CD8-positive, alpha-beta memory T cell (primary cell): ENCODE measurements around the gene NAV2. TPM values are rescaled to one million over a fixed set of nuclear protein-coding genes. Genes with fewer than 3 reads are reported as not detected.

Experiments
- CTCF ChIA-PET: fragments of 350-600 bp; sonication (Branson Sonifier 250); formaldehyde crosslinking; loops from one replicate; lab custom pipeline; 2021; ENCODE audit warnings: antibody characterized with exemption; lab: Charles Lee
- POLR2A ChIA-PET: fragments of 350-600 bp; sonication (Branson Sonifier 250); formaldehyde crosslinking; loops from one replicate; lab custom pipeline; 2021; ENCODE audit warnings: antibody characterized with exemption; lab: Charles Lee
- DNase-seq, 5 donors: peaks; one replicate each; pipeline versions ENCODE4 v3.0.0 to v3.0.0-alpha.2; 2020 to 2022; ENCODE audit warnings: mixed read lengths in 1 of 5
- H3K27ac ChIP-seq: one replicate; pipeline ENCODE4 v1.7.0; 2013; ENCODE audit warnings: low read depth, mild to moderate bottlenecking, low read length, moderate library complexity
- H3K27me3 ChIP-seq: 2 replicates; pipeline ENCODE4 v1.7.0; 2013; ENCODE audit warnings: low read length, mild to moderate bottlenecking; ENCODE audit not compliant: insufficient read depth, poor library complexity, severe bottlenecking
- H3K36me3 ChIP-seq: 2 replicates; pipeline ENCODE4 v1.7.0; 2013; ENCODE audit warnings: mild to moderate bottlenecking, low read length, moderate library complexity; ENCODE audit not compliant: insufficient read depth
- H3K4me1 ChIP-seq: 2 replicates; pipeline ENCODE4 v1.7.0; 2013; ENCODE audit warnings: mild to moderate bottlenecking, low read length, moderate library complexity; ENCODE audit not compliant: insufficient read depth
- H3K4me3 ChIP-seq: 2 replicates; pipeline ENCODE4 v1.7.0; 2013; ENCODE audit warnings: mild to moderate bottlenecking, low read length
- H3K9me3 ChIP-seq: 2 replicates; pipeline ENCODE4 v1.7.0; 2013; ENCODE audit warnings: mild to moderate bottlenecking, low read length
- H3K27ac Mint-ChIP-seq, 8 donors: one replicate each; pipeline ENCODE4 v1.8.0; 2020 to 2021; ENCODE audit warnings: mixed read lengths in 8 of 8, mild to moderate bottlenecking in 6 of 8, inconsistent platforms in 3 of 8, moderate library complexity in 3 of 8
- H3K27me3 Mint-ChIP-seq, 2 donors: one replicate each; pipeline ENCODE4 v1.8.0; 2020 to 2021; ENCODE audit warnings: mixed read lengths in 2 of 2, mild to moderate bottlenecking in 1 of 2, moderate library complexity in 1 of 2
- H3K36me3 Mint-ChIP-seq, 3 donors: one replicate each; pipeline ENCODE4 v1.8.0; 2020 to 2021; ENCODE audit warnings: mixed read lengths in 3 of 3, inconsistent platforms in 1 of 3, mild to moderate bottlenecking in 1 of 3
- H3K4me1 Mint-ChIP-seq, 3 donors: one replicate each; pipeline ENCODE4 v1.8.0; 2020 to 2021; ENCODE audit warnings: mixed read lengths in 3 of 3, inconsistent platforms in 1 of 3, mild to moderate bottlenecking in 1 of 3
- H3K4me3 Mint-ChIP-seq, 7 donors: one replicate each; pipeline ENCODE4 v1.8.0; 2020 to 2021; ENCODE audit warnings: mixed read lengths in 7 of 7, mild to moderate bottlenecking in 6 of 7, moderate library complexity in 4 of 7, inconsistent platforms in 2 of 7
- H3K9me3 Mint-ChIP-seq, 5 donors: one replicate each; pipeline ENCODE4 v1.8.0; 2020 to 2022; ENCODE audit warnings: mixed read lengths in 5 of 5, mild to moderate bottlenecking in 3 of 5, moderate library complexity in 2 of 5, inconsistent platforms in 1 of 5
- polyA plus RNA-seq: library from polyadenylated mRNA; unstranded; fragments of 300-500 nt; fragmentation: Illumina TruSeq; gene quantifications from one replicate; pipeline ENCODE4 v1.2.3, GENCODE V29; 2021
- total RNA-seq, 2 experiments: library from RNA; stranded (reverse); gene quantifications; one replicate each; pipeline ENCODE4 v1.2.3, GENCODE V29; 2021

NAV2 gene
- total and polyA plus RNA-seq, 3 experiments from 2014 or later = 0.42 to 1.2 (median 1.1) TPM

GRCh38 chr11:20042811-20043341 is 330.2 kb downstream of the NAV2 start:
- DNase-seq = no peak
- H3K9me3 Mint-ChIP-seq = no peaks in the 10 kb centered on the region
- ChIA-PET CTCF (interaction anchor here (0.7 kb wide), 1 partner anchor 14 kb away, joined by 3 read pairs; no protein-coding TSS in a partner anchor), POLR2A (no interaction called here)
- peaks cover 0 to 1% (median 0%) of the 10 kb centered on the region in 3 donors for H3K36me3 Mint-ChIP-seq
- H3K36me3 ChIP-seq = no peaks in the 10 kb centered on the region
- H3K4me3 ChIP-seq = no peak overlapping the region
- no peaks in the 10 kb centered on the region for H3K27me3 ChIP-seq
- peaks cover 2 to 8% of the 10 kb centered on the region in 2 donors for H3K27me3 Mint-ChIP-seq
- H3K4me3 Mint-ChIP-seq = no peak overlapping the region
- H3K4me1 Mint-ChIP-seq = no peaks in the 10 kb centered on the region
- H3K4me1 ChIP-seq = no peaks in the 10 kb centered on the region
- no peaks in the 10 kb centered on the region for H3K9me3 ChIP-seq
- H3K27ac ChIP-seq = no peak overlapping the region
- H3K27ac Mint-ChIP-seq = no peak overlapping the region

- H3K4me3 ChIP-seq = no peak overlapping the region
- no peaks in the 10 kb centered on the region for H3K36me3 ChIP-seq
- H3K27me3 Mint-ChIP-seq = peaks cover 2 to 8% of the 10 kb centered on the region in 2 donors
- no peak overlapping the region for H3K27ac Mint-ChIP-seq
- no peaks in the 10 kb centered on the region for H3K4me1 Mint-ChIP-seq
- H3K9me3 Mint-ChIP-seq = no peaks in the 10 kb centered on the region
- POLR2A ChIA-PET = no interaction called here
- H3K9me3 ChIP-seq = no peaks in the 10 kb centered on the region
- no peaks in the 10 kb centered on the region for H3K4me1 ChIP-seq
- no peak overlapping the region for H3K27ac ChIP-seq
- H3K4me3 Mint-ChIP-seq = no peak overlapping the region
- H3K27me3 ChIP-seq = no peaks in the 10 kb centered on the region
- no peak for DNase-seq
- CTCF ChIA-PET = no interaction called here
- H3K36me3 Mint-ChIP-seq = peaks cover 0 to 1% (median 0%) of the 10 kb centered on the region in 3 donors
These were observed 331.4 kb downstream of the NAV2 start for GRCh38 chr11:20043992-20044391.

DNA sequence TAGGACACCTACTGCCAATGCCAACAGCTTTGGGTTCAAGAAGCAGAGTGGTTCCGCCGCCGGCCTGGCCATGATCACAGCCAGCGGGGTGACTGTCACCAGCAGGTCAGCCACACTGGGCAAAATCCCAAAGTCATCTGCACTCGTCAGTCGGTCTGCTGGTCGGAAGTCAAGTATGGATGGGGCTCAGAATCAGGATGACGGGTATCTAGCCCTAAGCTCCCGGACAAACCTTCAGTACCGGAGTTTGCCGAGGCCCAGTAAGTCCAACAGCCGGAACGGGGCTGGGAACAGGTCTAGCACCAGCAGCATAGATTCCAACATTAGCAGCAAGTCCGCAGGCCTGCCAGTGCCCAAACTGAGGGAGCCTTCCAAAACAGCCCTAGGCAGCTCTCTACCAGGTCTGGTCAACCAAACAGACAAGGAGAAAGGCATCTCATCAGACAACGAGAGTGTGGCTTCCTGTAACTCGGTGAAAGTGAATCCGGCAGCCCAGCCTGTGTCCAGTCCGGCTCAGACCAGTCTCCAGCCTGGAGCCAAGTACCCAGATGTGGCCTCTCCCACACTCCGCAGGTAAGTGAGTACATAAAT is 332.6 kb downstream of the NAV2 start:
- Histone ChIP-seq H3K4me3 (no peak overlapping the region), H3K27me3 (no peaks in the 10 kb centered on the region), H3K27ac (no peak overlapping the region), H3K36me3 (no peaks in the 10 kb centered on the region), H3K9me3 (no peaks in the 10 kb centered on the region), H3K4me1 (no peaks in the 10 kb centered on the region)
- H3K27me3 Mint-ChIP-seq = peaks cover 0 to 8% of the 10 kb centered on the region in 2 donors
- peak overlapping the region in 1 of 8 donors; percentile 85 for H3K27ac Mint-ChIP-seq
- H3K4me3 Mint-ChIP-seq = no peak overlapping the region
- no peaks in the 10 kb centered on the region for H3K4me1 Mint-ChIP-seq
- CTCF ChIA-PET = interaction anchor here (0.8 kb wide), 1 partner anchor 23 kb away, joined by 4 read pairs; no protein-coding TSS in a partner anchor
- POLR2A ChIA-PET = no interaction called here
- DNase-seq = no peak
- no peaks in the 10 kb centered on the region for H3K9me3 Mint-ChIP-seq
- H3K36me3 Mint-ChIP-seq = peaks cover 0 to 1% (median 0%) of the 10 kb centered on the region in 3 donors

- DNase-seq = no peak
- H3K4me3 ChIP-seq = no peak overlapping the region
- no peak overlapping the region for H3K27ac Mint-ChIP-seq
- H3K36me3 Mint-ChIP-seq = peaks cover 0 to 1% (median 0%) of the 10 kb centered on the region in 3 donors
- no peaks in the 10 kb centered on the region for H3K4me1 Mint-ChIP-seq
- no peaks in the 10 kb centered on the region for H3K4me1 ChIP-seq
- ChIA-PET CTCF (no interaction called here), POLR2A (no interaction called here)
- H3K27me3 ChIP-seq = no peaks in the 10 kb centered on the region
- H3K9me3 ChIP-seq = no peaks in the 10 kb centered on the region
- H3K9me3 Mint-ChIP-seq = no peaks in the 10 kb centered on the region
- H3K4me3 Mint-ChIP-seq = no peak overlapping the region
- no peaks in the 10 kb centered on the region for H3K27me3 Mint-ChIP-seq
- H3K36me3 ChIP-seq = no peaks in the 10 kb centered on the region
- H3K27ac ChIP-seq = no peak overlapping the region
These were observed 333.8 kb downstream of the NAV2 start for GRCh38 chr11:20046416-20046815.

- no peaks in the 10 kb centered on the region for H3K4me1 Mint-ChIP-seq
- H3K36me3 Mint-ChIP-seq = peaks cover 0 to 1% (median 0%) of the 10 kb centered on the region in 3 donors
- no peak overlapping the region for H3K27ac Mint-ChIP-seq
- DNase-seq = no peak
- Histone ChIP-seq H3K27me3 (no peaks in the 10 kb centered on the region), H3K27ac (no peak overlapping the region), H3K9me3 (no peaks in the 10 kb centered on the region), H3K36me3 (no peaks in the 10 kb centered on the region), H3K4me1 (no peaks in the 10 kb centered on the region), H3K4me3 (no peak overlapping the region)
- ChIA-PET POLR2A (no interaction called here), CTCF (no interaction called here)
- no peaks in the 10 kb centered on the region for H3K27me3 Mint-ChIP-seq
- H3K4me3 Mint-ChIP-seq = no peak overlapping the region
- no peaks in the 10 kb centered on the region for H3K9me3 Mint-ChIP-seq
These were observed 334.6 kb downstream of the NAV2 start for GRCh38 chr11:20047006-20047768.

DNA sequence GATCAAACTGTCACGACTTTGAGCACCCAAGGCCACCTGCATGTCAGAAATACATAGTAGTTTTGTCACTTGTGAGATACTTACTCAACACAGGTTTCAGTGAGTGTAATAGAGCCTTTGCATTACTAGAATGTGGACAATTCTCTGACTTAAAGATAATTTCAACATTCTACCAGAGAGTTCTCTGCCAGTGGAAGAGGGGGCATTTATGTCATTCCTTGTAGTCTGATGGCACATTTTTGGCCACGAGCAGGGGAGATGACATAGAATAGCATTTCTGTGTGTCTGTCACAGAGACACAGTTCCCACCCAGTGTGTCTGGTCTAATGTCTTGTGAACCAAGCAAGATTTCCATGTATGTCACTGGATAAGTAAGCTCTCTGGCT is 335.1 kb downstream of the NAV2 start:
- Mint-ChIP-seq H3K4me1 (no peaks in the 10 kb centered on the region), H3K27ac (no peak overlapping the region), H3K27me3 (no peaks in the 10 kb centered on the region), H3K9me3 (no peaks in the 10 kb centered on the region), H3K4me3 (no peak overlapping the region), H3K36me3 (peaks cover 0 to 1% (median 0%) of the 10 kb centered on the region in 3 donors)
- ChIA-PET POLR2A (no interaction called here), CTCF (no interaction called here)
- no peak overlapping the region for H3K4me3 ChIP-seq
- no peaks in the 10 kb centered on the region for H3K4me1 ChIP-seq
- H3K27me3 ChIP-seq = no peaks in the 10 kb centered on the region
- no peaks in the 10 kb centered on the region for H3K36me3 ChIP-seq
- no peak for DNase-seq
- H3K27ac ChIP-seq = no peak overlapping the region
- no peaks in the 10 kb centered on the region for H3K9me3 ChIP-seq

DNA sequence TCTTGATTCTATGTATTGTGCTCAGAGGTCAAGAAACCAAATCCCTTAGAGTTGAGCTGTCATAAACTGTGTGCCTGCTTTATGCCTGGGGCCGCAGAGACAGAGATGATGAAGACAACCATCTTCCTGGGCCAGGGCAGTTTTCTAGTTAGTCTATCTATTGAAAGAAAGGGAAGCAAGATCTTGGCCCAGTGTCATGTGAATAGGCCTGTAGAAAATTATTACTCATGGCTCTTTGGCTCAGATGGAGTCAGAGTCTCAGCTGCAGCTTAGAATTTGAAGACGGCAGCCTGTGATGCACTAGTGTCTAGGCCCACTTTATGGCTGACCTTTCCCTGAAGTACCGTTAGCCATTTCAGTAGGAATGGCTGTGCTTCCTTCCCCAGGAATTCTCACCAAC is 335.6 kb downstream of the NAV2 start:
- Histone ChIP-seq H3K36me3 (no peaks in the 10 kb centered on the region), H3K27ac (no peak overlapping the region), H3K4me3 (no peak overlapping the region), H3K4me1 (no peaks in the 10 kb centered on the region), H3K27me3 (no peaks in the 10 kb centered on the region), H3K9me3 (no peaks in the 10 kb centered on the region)
- no peak for DNase-seq
- Mint-ChIP-seq H3K4me1 (no peaks in the 10 kb centered on the region), H3K27me3 (no peaks in the 10 kb centered on the region), H3K36me3 (peaks cover 0 to 1% (median 0%) of the 10 kb centered on the region in 3 donors), H3K27ac (no peak overlapping the region), H3K9me3 (no peaks in the 10 kb centered on the region), H3K4me3 (no peak overlapping the region)
- POLR2A ChIA-PET = no interaction called here
- CTCF ChIA-PET = no interaction called here

- Histone ChIP-seq H3K36me3 (no peaks in the 10 kb centered on the region), H3K4me1 (no peaks in the 10 kb centered on the region), H3K4me3 (no peak overlapping the region), H3K27ac (no peak overlapping the region), H3K9me3 (no peaks in the 10 kb centered on the region), H3K27me3 (no peaks in the 10 kb centered on the region)
- no peaks in the 10 kb centered on the region for H3K27me3 Mint-ChIP-seq
- DNase-seq = no peak
- H3K36me3 Mint-ChIP-seq = peaks cover 0 to 1% (median 0%) of the 10 kb centered on the region in 3 donors
- ChIA-PET POLR2A (no interaction called here), CTCF (interaction anchor here (1.1 kb wide), 1 partner anchor 10 kb away, joined by 3 read pairs; no protein-coding TSS in a partner anchor)
- no peak overlapping the region for H3K4me3 Mint-ChIP-seq
- no peaks in the 10 kb centered on the region for H3K4me1 Mint-ChIP-seq
- H3K27ac Mint-ChIP-seq = no peak overlapping the region
- H3K9me3 Mint-ChIP-seq = no peaks in the 10 kb centered on the region
These were observed 336.1 kb downstream of the NAV2 start for GRCh38 chr11:20048707-20049106.
